ENCODE measurements around the gene FARP1.

Gene FARP1

DNA sequence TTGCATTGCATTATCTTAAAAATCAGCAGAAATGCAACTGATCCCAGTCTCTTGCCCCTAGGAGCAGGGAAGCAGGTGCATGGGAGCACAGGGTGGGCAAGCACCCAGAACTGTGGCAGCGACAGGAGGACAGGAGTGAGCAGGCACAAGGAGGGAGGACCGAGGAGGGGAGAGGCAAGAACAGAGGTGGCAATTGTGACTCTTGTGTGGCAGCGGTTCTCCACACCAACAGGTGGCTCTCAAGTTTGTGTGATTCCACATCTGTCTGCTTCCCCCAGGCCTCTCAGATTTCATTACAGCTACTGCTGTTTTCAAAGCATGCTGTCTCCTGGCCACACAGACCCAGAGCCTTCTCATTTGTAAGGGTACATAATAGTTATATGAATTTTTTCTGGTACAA lies 325.5 kb downstream of the FARP1 start:
- TF ChIP-seq, protein P1, sequence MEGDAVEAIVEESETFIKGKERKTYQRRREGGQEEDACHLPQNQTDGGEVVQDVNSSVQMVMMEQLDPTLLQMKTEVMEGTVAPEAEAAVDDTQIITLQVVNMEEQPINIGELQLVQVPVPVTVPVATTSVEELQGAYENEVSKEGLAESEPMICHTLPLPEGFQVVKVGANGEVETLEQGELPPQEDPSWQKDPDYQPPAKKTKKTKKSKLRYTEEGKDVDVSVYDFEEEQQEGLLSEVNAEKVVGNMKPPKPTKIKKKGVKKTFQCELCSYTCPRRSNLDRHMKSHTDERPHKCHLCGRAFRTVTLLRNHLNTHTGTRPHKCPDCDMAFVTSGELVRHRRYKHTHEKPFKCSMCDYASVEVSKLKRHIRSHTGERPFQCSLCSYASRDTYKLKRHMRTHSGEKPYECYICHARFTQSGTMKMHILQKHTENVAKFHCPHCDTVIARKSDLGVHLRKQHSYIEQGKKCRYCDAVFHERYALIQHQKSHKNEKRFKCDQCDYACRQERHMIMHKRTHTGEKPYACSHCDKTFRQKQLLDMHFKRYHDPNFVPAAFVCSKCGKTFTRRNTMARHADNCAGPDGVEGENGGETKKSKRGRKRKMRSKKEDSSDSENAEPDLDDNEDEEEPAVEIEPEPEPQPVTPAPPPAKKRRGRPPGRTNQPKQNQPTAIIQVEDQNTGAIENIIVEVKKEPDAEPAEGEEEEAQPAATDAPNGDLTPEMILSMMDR (IDR thresholded peaks at IDR 0.05), result no peak

DNA sequence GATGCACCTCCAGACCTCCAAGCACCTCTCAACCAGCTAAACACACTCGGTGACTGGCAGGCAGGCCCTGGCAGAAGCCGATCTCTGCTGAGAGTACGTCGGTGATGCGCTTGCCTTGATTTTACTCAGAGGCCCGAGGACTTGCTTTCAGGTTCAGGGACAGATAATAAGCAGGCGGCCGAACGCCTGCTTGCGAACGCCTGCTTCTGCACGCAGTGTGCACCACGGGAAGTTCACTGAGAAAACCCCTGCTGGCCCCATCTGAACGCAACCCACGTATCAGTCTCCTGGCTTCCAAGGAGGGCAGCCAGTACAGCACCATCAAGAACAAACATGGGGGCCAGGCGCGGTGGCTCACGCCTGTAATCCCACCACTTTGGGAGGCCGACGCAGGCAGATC lies 326.0 kb downstream of the FARP1 start:
- TF ChIP-seq, protein P1 (IDR thresholded peaks at IDR 0.05), result no peak

DNA sequence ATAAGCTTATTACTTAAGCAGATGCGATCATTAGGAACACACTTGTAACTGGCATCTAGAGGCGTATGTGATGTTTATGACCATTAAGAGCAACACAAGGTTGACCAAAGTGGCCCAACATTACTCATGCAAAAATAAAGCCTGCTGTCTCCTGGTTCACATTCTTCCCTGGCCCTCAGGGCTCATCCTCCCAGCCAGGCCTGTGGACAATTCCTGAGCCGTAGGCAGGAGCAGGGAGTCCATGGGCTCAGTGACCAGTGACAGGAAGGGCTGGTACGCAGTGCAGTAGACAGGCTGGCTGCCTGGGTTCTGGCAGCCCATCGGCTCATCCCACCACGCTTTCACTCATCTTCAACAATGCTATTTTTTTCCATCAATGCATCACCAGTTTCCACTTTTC lies 328.0 kb downstream of the FARP1 start:
- TF ChIP-seq, protein P1 (IDR thresholded peaks at IDR 0.05), result no peak

DNA sequence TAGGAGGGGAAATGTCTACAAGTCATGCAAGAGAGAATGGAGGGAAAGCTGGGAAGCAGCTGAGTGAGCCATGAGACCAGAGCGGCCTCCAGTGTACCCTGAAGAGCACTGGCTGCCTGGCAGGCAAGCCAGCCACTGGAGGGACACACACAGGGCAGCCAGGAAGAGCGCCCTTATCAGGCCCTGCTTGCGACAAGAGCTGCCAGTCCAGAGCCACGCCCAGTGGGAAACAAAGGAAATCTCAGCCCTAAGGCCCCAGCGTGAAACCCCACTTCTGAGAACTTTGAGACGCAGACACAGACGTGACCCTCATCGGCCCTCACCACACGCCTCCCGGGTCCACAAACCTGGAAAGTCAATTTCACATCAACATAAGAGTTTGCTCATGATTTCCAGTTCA lies 329.0 kb downstream of the FARP1 start:
- TF ChIP-seq, protein P1 (IDR thresholded peaks at IDR 0.05), result no peak

DNA sequence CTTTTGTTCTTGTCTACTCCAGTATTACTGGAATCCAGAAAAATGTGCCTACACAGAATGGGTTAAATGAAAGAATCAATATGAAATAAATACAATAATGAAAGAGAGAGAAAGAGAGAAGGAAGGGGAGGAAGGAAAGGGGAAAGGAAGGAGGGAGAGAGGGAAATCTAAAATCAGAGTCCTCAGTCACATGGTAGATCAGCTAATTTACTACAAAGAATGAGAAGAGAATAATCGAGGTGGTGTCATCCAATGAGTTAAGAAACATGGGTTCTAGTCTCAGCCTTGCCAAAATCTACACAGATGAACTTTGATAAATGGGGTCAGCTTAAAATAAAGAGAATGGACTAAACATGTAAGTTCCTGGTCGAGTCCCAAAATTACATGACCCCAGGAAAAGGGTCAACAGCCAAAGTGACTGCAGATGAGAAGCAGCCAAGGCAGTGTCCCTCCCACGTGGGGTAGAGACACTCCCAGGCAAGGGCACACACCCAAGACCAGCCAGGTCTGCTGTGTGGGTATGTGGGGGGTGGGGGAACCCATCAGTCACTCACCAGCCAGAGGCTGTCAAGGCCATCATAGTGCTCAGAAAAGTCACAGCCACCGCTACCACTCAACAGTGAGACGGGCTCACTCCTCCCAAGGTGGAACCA lies 330.4 kb downstream of the FARP1 start:
- TF ChIP-seq, protein P1 (IDR thresholded peaks at IDR 0.05), result no peak

DNA sequence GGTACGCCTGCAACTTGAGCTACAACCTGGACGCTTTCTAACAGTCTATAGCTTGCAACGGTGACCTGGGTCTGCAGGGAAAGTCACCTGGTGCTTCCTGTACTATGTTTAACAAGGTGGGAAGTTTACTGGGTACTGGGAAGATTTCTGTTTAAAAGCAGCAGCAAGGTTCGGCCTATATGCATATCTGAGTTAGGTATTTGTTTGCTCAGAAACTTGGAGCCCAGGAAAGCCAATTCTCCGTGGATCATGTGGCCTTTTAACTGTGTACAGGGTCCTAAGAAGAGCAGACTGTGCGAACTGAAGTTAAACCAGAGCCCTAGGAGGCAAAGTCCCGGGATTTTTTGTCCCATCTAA lies 330.9 kb downstream of the FARP1 start:
- TF ChIP-seq, protein P1 (IDR thresholded peaks at IDR 0.05), result no peak

DNA sequence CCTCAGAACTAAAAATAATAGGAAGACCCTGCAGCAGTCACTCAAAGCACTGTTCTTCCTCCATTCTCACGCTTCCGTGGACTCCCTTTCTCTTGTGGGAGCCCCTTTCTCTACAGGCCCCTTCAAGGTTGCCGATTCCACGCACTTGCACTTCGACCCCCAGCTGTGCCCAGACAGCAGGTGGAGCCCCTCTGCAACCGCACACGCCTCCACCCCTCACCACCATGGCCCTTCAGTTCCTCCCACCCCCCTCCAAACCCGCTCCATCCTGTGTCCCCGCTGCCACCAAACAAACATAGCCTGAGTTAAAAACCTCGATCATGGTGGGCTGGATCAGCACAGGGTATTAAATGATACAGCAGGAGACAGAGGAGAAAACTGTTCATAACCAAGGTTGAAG lies 331.4 kb downstream of the FARP1 start:
- TF ChIP-seq, protein P1 (IDR thresholded peaks at IDR 0.05), result no peak

DNA sequence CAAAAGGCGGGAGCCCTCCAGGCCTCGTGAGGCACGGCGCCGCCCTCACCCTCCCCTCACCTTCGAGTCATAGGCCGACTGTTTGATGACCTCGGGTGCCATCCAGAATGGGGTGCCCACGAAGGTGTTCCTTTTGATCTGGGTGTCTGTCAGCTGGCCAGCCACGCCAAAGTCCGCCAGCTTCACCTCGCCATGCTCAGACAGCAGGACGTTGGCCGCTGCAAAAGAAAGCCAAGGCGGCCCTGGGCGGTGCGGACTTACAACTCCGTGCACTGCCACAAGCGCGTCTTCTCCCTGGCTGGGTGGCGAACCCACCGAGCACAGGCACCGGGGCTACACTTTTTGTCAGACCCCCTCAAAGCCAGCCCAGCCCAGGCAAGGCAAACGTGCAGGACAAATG lies 331.9 kb downstream of the FARP1 start:
- TF ChIP-seq, protein P1 (IDR thresholded peaks at IDR 0.05), result no peak

Data from LNCAP (cell line).